Type B pancreatic cell (in vitro differentiated cells): Measurements from ENCODE around the gene KREMEN1. TPM values are rescaled to one million over a fixed set of nuclear protein-coding genes. Genes with fewer than 3 reads are reported as not detected.

ENCODE experiments used
- DNase-seq: peaks from one replicate; pipeline ENCODE4 v3.0.0; 2021; ENCODE audit warnings: mixed read lengths; ENCODE audit not compliant: unreplicated experiment; ENCODE audit errors: extremely low spot score
- H3K27ac Mint-ChIP-seq: 2 replicates; pipeline ENCODE4 v1.8.0; 2021; ENCODE audit warnings: mild to moderate bottlenecking, mixed read lengths
- H3K27me3 Mint-ChIP-seq: 2 replicates; pipeline ENCODE4 v1.8.0; 2021; ENCODE audit warnings: mixed read lengths
- H3K36me3 Mint-ChIP-seq: 2 replicates; pipeline ENCODE4 v1.8.0; 2021; ENCODE audit warnings: mixed read lengths
- H3K4me1 Mint-ChIP-seq: one replicate; pipeline ENCODE4 v1.8.0; 2021; ENCODE audit warnings: mixed read lengths; ENCODE audit not compliant: unreplicated experiment
- H3K4me3 Mint-ChIP-seq: 2 replicates; pipeline ENCODE4 v1.8.0; 2021; ENCODE audit warnings: mild to moderate bottlenecking, mixed read lengths
- H3K9me3 Mint-ChIP-seq: 2 replicates; pipeline ENCODE4 v1.8.0; 2021; ENCODE audit warnings: mixed read lengths
- total RNA-seq: library from RNA; stranded (reverse); gene quantifications from 2 replicates; pipeline ENCODE4 v1.2.1, GENCODE V29; 2021; ENCODE audit warnings: low replicate concordance
- TF ChIP-seq, protein P1 (sequence below): fragments of 200-600 bp; sonication (generic); conservative IDR thresholded peaks from 2 replicates; pipeline ENCODE4 v1.5.0; 2021; ENCODE audit warnings: antibody characterized with exemption, mild to moderate bottlenecking

The KREMEN1 gene
- total RNA-seq, 1 donor from 2014 or later: 26.2 TPM

DNA sequence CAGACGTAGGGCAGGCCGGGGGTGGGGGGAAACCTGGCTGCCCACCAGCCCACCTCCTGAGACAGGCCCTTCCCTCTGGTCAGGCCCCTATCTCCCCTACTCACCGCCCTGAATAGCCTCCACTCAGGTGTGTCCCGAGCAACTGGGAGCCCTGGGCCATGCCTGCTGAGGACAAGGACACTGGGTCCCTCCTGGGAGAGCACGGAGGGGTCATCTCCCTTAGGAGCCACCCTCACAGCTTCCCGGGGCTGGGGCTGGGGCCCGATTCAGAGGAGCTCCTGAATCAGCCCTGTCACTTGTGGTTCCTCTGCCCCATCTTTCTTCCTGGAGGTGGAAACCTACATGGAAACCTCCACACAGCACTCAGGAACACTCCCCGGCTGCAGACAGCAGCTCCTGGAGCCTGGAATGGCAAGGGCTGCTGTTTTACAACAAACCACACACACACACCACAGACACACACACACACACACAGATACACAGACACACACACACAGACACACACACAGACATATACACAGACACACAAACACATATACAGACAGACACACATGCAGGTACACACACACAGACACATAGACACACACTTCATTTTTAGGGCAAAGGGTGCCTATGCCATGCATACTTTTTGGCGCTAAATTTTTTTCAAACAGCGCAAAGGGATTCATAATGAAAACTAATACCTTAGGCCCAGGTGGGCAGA, 123.3 kb downstream of the KREMEN1 start:
- Mint-ChIP-seq H3K4me3 (no peak overlapping the region), H3K4me1 (peaks cover 13% of the 10 kb centered on the region), H3K27ac (no peak overlapping the region), H3K36me3 (no peaks in the 10 kb centered on the region), H3K27me3 (peaks cover 3% of the 10 kb centered on the region), H3K9me3 (no peaks in the 10 kb centered on the region)
- TF ChIP-seq, protein P1, sequence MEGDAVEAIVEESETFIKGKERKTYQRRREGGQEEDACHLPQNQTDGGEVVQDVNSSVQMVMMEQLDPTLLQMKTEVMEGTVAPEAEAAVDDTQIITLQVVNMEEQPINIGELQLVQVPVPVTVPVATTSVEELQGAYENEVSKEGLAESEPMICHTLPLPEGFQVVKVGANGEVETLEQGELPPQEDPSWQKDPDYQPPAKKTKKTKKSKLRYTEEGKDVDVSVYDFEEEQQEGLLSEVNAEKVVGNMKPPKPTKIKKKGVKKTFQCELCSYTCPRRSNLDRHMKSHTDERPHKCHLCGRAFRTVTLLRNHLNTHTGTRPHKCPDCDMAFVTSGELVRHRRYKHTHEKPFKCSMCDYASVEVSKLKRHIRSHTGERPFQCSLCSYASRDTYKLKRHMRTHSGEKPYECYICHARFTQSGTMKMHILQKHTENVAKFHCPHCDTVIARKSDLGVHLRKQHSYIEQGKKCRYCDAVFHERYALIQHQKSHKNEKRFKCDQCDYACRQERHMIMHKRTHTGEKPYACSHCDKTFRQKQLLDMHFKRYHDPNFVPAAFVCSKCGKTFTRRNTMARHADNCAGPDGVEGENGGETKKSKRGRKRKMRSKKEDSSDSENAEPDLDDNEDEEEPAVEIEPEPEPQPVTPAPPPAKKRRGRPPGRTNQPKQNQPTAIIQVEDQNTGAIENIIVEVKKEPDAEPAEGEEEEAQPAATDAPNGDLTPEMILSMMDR: no peak
- no peak for DNase-seq

DNA sequence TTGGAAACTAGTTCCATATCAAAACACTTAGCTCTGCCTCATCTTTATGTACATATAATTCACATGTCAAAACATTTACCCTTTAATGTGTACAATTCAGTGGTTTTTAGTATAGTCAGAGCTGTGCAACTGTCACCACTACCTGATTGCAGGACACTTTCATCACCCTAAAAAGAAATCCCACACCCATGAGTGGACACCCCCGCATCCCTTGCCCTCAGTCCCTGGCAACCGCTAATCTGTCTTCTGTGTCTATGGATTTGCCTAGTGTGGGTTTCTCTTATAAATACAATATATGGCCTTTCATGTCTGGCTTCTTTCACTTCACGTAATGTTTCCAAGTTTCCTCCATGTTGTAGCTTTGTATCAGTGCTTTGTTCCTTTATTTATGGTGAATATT, 124.3 kb downstream of the KREMEN1 start:
- H3K27ac Mint-ChIP-seq: no peak overlapping the region
- H3K9me3 Mint-ChIP-seq: no peaks in the 10 kb centered on the region
- H3K4me1 Mint-ChIP-seq: peaks cover 18% of the 10 kb centered on the region
- peaks cover 7% of the 10 kb centered on the region for H3K27me3 Mint-ChIP-seq
- H3K36me3 Mint-ChIP-seq: no peaks in the 10 kb centered on the region
- no peak overlapping the region for H3K4me3 Mint-ChIP-seq
- no peak for DNase-seq
- TF ChIP-seq, protein P1: no peak

DNA sequence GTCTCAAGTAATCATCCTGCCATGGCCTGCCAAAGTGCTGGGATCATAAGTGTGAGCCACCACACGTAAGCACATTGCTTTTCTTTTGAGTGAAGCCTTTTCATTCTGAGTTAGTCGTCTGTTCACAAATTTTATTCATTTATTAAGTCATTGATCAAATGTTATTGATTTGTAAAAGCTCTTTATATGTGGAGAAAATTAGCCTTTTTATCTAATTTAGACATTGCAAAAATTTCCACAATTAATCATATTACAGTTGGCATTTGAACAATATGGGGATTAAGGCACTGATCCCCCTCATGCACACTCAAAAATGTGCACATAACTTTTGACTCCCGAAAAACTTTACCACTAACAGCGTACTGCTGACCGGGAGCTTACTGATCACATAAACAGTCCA, 125.4 kb downstream of the KREMEN1 start:
- DNase-seq: no peak
- H3K36me3 Mint-ChIP-seq: no peaks in the 10 kb centered on the region
- no peak overlapping the region for H3K27ac Mint-ChIP-seq
- H3K9me3 Mint-ChIP-seq: no peaks in the 10 kb centered on the region
- TF ChIP-seq, protein P1: no peak
- peaks cover 20% of the 10 kb centered on the region for H3K4me1 Mint-ChIP-seq
- peaks cover 7% of the 10 kb centered on the region for H3K27me3 Mint-ChIP-seq
- H3K4me3 Mint-ChIP-seq: no peak overlapping the region

DNA sequence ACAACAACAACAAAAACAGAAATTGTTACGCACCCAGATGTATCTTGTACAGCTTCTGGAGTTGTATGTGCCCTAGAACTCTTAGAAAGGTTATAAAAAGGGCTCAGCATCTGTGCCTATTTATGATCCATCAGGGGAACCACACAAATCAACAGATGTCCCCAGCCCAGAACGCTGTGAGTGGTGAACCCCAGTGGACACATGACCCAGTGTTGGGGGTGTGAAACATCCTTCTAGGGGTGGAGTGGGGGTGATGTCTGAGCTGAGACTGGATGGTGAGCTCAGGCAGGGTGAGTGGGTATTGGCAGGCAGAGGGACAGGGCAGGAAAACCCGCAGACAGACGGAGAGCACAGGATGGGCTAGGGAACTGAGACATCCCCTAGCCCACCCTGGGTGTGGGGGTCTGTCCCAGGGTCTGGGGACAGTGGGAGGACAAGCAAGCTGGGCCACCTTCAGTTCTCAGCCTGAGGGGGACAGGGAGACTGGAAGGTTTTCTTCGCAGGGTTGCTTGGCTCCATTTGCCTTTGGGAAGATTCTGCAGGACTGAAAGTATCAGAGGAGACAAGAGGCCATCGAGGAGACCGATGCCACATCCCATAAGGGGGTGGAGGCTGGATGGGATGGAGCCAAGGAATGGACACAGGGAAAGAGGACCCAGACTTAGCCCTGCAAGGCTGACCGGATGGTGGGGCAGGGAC, 127.0 kb downstream of the KREMEN1 start:
- no peaks in the 10 kb centered on the region for H3K36me3 Mint-ChIP-seq
- no peak overlapping the region for H3K27ac Mint-ChIP-seq
- no peak overlapping the region for H3K4me3 Mint-ChIP-seq
- H3K4me1 Mint-ChIP-seq: peaks cover 27% of the 10 kb centered on the region
- TF ChIP-seq, protein P1: no peak
- H3K9me3 Mint-ChIP-seq: no peaks in the 10 kb centered on the region
- DNase-seq: no peak
- H3K27me3 Mint-ChIP-seq: peaks cover 7% of the 10 kb centered on the region

DNA sequence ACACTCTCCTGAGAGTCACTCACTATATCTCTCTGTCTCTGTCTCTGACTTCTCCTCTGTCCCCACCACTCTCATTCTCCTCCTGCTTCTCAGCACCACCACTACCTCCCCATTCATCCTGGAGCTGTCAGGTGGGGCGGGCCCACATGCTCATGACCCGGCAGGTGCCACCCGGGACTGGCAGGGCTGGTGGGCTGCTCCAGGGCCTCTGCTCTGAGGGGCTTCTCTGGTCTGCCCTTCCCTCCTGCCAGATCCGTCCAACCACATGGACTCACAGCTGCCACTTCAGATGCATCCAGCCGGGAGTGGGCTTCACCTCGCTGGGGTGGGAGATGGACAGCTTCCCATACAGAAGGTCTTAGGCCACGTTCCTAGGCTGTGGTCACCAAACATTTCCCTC, 128.1 kb downstream of the KREMEN1 start:
- Mint-ChIP-seq H3K27me3 (peaks cover 7% of the 10 kb centered on the region), H3K4me3 (no peak overlapping the region), H3K36me3 (no peaks in the 10 kb centered on the region), H3K4me1 (peaks cover 26% of the 10 kb centered on the region), H3K27ac (peak overlapping the region; percentile 34), H3K9me3 (no peaks in the 10 kb centered on the region)
- DNase-seq: no peak
- TF ChIP-seq, protein P1: no peak
